ENCODE measurements around the gene SPDEF.
A peak's percentile ranks its signal among the peaks of the same experiment; 100 is the strongest.

The SPDEF gene

DNA sequence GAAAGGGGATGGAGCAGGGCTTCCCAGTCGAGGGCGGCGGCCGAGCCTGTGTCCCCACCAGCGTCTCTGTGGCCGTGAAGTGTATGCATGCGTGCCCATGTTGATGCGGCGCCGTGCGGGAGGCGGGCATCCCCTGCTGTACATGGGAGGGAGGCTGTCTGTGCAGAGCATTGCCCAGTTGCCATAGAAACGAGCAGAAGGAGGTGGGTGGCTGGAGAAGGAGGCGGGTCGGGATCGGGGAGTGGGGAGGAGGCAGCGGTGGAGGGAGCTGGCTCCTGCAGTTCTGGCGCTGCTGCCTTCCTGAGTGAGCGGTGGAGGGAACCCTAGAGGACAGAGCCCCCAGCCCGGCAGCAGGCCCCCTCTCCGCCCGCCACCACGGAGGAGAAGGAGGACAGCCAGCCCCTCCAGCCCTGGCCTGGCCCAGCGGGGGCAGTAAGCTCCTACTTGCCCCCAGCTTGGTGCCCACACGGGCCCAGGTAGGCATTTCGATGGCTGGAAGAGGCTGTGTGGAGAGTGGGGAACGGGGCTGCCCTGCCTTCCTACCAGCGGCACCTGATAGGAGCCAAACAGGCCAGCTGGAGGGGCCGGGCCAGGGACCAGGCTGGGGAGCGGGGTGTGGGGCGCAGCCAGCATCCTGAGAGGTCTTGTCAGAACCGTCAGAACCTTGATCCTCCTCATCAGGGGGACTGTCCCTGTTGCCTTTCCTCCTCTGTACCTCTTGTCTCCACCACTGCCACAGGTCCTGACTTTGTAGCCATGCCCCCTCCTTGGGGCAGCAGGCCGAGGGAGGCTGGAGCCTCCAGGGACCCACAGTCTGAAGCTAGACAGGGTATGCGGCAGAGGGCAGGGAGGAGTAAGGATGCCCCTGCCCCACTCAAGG, 41.3 kb downstream of the SPDEF start:
- DNase-seq (ENCODE audit: low read depth) = peak; percentile 45

- no peak for DNase-seq (ENCODE audit: low read depth)
These were observed 42.0 kb downstream of the SPDEF start for GRCh38 chr6:34514112-34514511.

- no peak for DNase-seq (ENCODE audit: low read depth)
These were observed 42.5 kb downstream of the SPDEF start for GRCh38 chr6:34513646-34514045.

- DNase-seq (ENCODE audit: low read depth) = no peak
These were observed 43.4 kb downstream of the SPDEF start for GRCh38 chr6:34512738-34513115.

DNA sequence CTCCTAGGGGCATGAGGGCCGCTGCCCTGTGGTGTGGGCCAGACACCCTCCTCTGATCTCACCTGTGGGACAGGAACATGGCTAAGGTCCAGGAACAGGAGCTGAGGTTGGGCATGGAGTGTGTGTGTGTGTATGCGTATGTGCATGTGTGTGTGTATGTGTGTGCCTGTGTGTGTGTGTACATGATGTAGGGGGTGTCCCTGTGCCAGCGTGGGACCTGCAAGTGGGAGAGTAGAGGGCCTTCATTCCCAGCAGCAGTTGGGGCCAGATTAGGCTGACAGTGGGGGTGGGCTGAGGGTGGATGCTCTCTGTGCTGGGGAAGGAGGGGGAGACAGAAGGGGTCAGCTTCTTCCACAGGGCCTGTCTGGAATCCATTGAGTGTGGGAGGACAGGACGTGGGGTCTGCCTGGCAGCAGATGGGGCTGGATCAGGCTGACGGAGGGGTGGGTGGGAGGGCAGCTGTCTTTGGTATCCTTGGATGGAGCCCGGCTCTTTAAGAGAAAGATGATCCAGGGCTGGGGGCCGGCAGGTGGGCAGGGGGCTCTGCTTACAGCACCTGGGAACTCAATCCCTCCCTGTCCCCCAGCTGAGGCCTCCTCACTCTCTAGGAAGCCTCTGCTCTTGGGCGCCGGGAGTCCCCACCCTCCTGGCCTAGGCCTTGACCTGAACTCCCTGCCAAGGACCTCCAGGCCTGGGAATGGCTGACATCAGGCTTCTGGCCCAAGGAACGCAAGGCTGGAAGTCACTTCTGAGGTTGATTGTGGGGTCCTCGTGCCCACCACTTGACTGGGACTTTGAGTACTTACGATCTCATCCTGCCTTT, 44.0 kb downstream of the SPDEF start:
- no peak for DNase-seq (ENCODE audit: low read depth)

DNA sequence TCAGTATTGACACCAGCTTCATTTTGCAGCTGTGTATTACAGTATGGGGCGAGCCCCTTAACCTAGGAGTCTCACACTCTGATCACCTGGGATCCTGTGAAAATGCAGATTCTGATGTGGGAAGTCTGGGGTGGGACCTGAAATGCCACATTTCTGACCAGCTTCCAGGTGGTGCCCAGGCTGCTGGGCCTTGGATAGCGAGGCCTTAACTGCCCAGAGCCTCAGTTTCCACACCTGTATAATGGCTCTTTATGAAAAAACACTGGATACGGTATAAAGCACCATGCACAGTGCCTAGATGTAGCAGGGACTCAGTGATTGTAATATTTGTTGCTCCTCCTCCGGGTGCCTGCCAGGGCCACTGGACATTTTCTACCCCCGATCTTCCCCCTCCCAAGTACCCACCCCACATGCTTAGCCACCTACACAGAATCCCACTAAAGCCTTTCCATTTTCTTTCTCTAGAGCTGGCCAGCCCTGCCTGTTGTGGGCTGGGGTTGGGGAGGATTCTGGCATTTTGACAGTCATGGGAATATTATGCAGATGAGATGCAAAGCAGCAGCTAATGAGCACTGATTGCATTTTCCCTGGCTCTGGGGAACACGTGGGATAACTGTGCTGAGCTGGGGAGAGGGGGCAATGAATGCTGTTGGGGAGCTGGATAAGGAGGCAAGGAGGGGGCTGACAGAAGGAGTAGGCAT, 44.8 kb downstream of the SPDEF start:
- DNase-seq (ENCODE audit: low read depth) = no peak

DNA sequence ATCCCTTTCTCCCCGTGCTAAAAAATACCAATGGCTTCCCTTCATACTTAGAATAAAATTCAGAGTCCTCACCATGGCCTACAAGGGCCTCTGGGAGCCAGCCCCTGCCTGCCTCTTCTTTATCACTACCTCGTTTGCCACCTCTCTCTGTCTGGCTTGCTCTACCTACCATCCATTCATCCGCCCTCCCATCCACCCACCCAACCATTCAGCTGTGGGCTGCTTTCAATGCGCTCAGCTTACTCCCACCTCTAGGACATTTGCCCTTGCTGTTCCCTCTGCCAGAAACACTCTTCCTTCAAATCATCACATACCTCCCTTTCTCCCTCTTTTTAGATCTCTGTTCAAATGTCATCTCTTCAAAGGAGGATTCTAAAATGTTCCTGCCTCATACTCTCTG, 45.8 kb downstream of the SPDEF start:
- no peak for DNase-seq (ENCODE audit: low read depth)

DNA sequence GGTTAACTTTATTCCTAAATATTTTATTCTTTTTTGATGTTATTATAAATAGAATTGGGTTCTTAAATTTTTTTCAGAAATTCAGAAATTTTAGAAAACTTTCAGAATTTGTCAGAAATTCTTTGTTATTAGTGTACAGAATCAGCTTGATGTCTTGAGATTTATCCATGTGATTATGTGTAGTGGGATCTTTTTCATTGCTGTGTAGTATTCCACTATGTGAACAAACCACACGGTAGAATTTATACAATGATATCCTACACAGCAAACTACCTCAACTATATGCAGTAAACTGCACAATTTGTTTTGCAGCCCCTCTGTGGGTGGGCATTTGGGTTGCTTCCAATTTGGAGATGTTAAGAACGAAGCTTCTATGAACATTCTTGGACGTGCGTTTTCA, 46.3 kb downstream of the SPDEF start:
- DNase-seq (ENCODE audit: low read depth) = no peak

GRCh38 chr6:34508425-34508824, 47.7 kb downstream of the SPDEF start:
- peak; percentile 36 for DNase-seq (ENCODE audit: low read depth)

DNA sequence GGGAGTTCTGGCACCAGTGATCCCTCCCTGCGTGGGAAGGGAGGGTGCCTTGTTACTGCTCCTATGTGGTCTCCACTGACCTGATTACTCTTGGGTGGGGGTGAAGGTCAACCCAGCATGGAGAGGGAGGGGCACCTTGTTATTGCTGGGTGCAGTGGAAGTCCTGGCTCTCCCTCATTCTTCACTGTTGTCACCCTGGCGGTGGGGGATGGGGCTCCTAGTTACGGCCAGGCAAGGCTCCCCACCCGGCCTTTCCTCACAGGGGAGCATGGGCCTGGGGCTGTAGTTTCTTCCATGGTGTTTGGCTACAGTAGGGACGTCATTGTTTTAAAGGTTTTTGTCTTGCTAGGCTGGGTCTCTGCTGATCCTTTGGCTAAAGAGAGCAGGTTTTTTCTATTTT, 49.4 kb downstream of the SPDEF start:
- DNase-seq (ENCODE audit: low read depth) = no peak

DNA sequence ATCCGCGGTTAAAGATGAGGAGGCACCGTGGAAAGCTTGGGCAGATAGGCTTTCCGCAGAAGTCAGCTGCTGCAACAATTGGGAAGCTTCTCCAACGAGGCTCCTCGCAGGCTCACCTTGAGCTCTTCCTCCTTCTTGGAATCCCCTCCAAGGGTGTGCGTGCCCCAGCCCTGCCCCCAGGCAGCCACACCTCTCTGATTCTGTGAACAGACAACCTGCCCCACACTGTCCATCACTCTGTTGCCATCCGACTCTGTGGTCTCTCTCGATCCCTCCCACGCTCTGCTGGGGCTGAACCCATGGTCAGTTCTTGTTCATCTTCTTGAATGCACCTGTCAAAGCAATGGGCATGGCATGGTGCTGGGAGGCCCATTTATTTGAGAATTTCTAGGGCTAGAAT, 58.7 kb downstream of the SPDEF start:
- DNase-seq (ENCODE audit: low read depth) = no peak

DNA sequence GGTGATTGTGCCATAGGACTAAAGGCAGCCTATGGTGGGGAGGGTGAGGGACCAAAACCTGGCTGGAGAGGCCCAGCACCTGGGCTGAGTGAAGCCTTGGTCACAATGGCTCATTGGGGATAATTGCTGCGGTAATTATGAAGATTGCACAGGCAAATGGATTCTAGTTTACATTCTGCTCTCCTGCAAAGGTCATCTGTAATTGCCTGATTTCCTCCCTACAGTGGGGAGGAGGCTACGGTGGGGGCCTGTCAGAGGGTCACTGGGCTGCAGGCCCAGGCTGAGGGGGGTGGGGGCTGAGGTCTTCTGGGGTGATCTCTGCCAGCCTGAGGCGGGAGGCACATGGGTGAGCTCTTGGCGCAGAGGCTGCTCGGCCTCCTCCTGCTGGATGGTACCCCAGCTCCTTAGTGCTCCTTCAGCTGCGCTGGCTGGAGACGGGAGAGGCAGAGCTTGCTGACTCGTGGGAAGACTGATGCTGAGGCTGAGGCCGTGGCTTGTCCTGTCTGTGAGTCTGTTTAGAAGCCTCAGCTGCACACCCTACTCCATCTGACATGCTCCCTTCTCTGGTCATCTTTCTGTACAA, 59.9 kb downstream of the SPDEF start:
- DNase-seq (ENCODE audit: low read depth) = no peak

GRCh38 chr6:34494973-34495372, 61.2 kb downstream of the SPDEF start:
- no peak for DNase-seq (ENCODE audit: low read depth)

DNA sequence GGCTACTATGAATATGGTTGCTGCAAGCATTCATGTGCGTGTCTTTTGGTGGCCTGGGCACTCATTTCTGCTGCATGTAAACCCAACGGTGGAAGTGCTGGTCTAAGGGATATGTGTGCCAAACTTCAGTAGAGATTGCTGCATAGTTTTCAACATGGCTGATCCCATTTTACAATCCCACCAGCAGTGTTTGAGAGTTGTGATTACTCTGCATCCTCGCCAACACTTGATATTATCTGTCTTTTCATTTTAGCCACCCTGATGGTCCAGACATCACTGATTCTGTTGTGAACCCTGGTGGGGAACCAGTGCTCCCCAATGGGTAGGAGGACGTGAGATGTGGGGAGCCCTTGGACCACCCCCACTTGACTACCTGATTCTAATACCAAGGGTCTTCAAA, 62.8 kb downstream of the SPDEF start:
- no peak for DNase-seq (ENCODE audit: low read depth)

GRCh38 chr6:34491091-34491430, 65.1 kb downstream of the SPDEF start:
- no peak for DNase-seq (ENCODE audit: low read depth)

DNA sequence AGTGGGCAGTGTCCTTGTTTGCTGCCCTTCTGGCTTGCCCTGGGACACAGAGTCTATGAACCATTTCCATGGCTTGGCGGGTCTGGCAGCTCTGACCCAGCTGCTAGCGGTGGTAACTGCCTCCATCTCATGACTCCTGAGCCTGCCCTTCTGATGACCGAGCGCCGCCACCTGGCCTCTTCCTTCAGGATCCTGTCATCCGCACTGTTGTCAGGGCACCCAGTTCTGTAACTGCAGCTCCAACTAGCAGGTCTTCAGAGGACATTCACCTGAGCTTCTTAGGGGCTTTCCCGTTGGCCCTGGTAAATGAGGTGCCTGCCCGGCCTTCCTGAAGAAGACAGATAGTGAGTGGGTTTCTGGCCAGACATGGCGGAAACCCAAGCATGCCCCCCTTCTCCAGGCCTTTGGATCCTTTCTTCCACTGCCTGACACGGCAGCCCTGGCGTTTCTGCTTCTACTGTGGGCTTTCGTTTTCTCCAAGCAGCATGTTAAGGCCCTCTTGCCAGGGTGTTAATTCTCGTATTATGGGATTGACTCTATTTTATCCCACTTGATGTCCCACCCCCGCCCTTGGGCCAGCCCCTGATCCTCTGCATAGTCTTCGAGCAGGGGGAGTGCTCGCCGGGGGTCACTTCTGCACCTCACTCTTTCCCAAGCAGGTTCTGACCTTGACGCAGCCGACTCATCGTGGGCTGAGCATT, 65.6 kb downstream of the SPDEF start:
- DNase-seq (ENCODE audit: low read depth) = no peak

DNA sequence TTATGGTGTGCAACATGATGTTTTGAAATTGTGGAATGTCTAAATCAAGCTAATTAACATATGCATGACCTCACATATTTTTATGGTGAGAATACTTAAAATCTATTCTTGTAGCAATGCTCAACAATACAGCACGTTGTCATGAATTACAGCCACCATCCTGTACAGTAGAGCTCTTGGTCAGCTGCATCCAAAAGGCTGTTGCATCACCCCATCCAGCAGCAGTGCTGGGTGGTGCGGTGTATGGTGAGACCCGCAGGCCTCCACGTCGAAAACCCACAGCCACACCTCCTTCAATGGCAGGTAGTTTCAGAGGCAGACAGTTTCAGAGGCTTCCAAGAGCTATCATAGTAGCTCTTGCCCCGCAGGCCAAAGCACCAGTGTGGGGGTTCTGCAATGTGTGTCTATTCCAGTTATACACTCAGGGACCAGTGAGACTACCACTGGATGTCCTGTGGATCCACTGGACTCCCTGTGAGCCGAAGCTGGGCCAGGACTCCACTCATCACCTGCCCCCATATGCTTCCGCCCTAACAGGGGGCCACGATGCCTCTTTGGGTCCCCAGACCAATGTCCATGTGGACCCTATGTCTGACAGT, 66.8 kb downstream of the SPDEF start:
- DNase-seq (ENCODE audit: low read depth) = no peak
